OCI-LY1 (cell line): ENCODE measurements around the gene PEAK1.

Experiments used
- H2AFZ ChIP-seq: fragments of 200-600 bp; sonication (generic), shearing (Covaris generic); 2 replicates; pipeline ENCODE4 v1.6.0; 2014; ENCODE audit warnings: antibody characterized with exemption, mild to moderate bottlenecking, low read length
- H3F3A ChIP-seq: fragments of 200-600 bp; sonication (generic), shearing (Covaris generic); 2 replicates; pipeline ENCODE4 v1.6.0; 2014; ENCODE audit warnings: mild to moderate bottlenecking, antibody characterized with exemption, low read length, moderate library complexity; ENCODE audit not compliant: insufficient read depth
- H3K27ac ChIP-seq: fragments of 200-600 bp; sonication (generic); 2 replicates; pipeline ENCODE4 v1.5.1; 2014; ENCODE audit warnings: low read length, mixed run types, mild to moderate bottlenecking, low read depth; ENCODE audit not compliant: poor library complexity, severe bottlenecking
- H3K27me3 ChIP-seq: fragments of 200-600 bp; sonication (generic); 2 replicates; pipeline ENCODE4 v1.6.0; 2014; ENCODE audit warnings: antibody characterized with exemption, mild to moderate bottlenecking, low read length, moderate library complexity; ENCODE audit not compliant: insufficient read depth
- H3K36me3 ChIP-seq: fragments of 200-600 bp; sonication (generic); 2 replicates; pipeline ENCODE4 v1.6.1; 2014; ENCODE audit warnings: mild to moderate bottlenecking, antibody characterized with exemption, low read length, moderate library complexity, mixed read lengths; ENCODE audit not compliant: insufficient read depth
- H3K4me1 ChIP-seq: fragments of 200-600 bp; sonication (generic); 2 replicates; pipeline ENCODE4 v1.5.1; 2014; ENCODE audit warnings: mild to moderate bottlenecking, low read length, moderate library complexity; ENCODE audit not compliant: insufficient read depth, severe bottlenecking
- H3K4me2 ChIP-seq: fragments of 200-600 bp; sonication (generic), shearing (Covaris generic); 2 replicates; pipeline ENCODE4 v1.6.1; 2014; ENCODE audit warnings: low read length
- H3K4me3 ChIP-seq: fragments of 200-600 bp; sonication (generic); 2 replicates; pipeline ENCODE4 v1.5.1; 2014; ENCODE audit warnings: low read length, low read depth, mild to moderate bottlenecking, mixed read lengths; ENCODE audit not compliant: poor library complexity, severe bottlenecking
- H3K79me2 ChIP-seq: fragments of 200-600 bp; shearing (Covaris generic); 2 replicates; pipeline ENCODE4 v1.6.1; 2016; ENCODE audit warnings: mixed run types, low read length, mixed read lengths; ENCODE audit not compliant: insufficient read depth
- H3K9ac ChIP-seq: fragments of 200-600 bp; sonication (generic), shearing (Covaris generic); 2 replicates; pipeline ENCODE4 v1.6.1; 2014; ENCODE audit warnings: mild to moderate bottlenecking, low read length, mixed read lengths
- H3K9me2 ChIP-seq: fragments of 200-600 bp; sonication (generic), shearing (Covaris generic); 2 replicates; pipeline ENCODE4 v1.6.1; 2014; ENCODE audit warnings: low read depth, mild to moderate bottlenecking, low read length, mixed read lengths
- H3K9me3 ChIP-seq: fragments of 200-600 bp; shearing (Covaris generic); 2 replicates; pipeline ENCODE4 v1.6.1; 2014; ENCODE audit warnings: low read length, mixed read lengths
- H4K20me1 ChIP-seq: fragments of 200-600 bp; sonication (generic), shearing (Covaris generic); 2 replicates; pipeline ENCODE4 v1.6.0; 2016; ENCODE audit warnings: mild to moderate bottlenecking, low read length; ENCODE audit not compliant: insufficient read depth
- CTCF ChIP-seq: fragments of 200-600 bp; sonication (generic), shearing (Covaris generic); IDR thresholded peaks from 2 replicates; pipeline ENCODE4 v1.5.1; 2017; ENCODE audit warnings: mild to moderate bottlenecking, antibody characterized with exemption, low read length, moderate library complexity, mixed read lengths
- EZH2 ChIP-seq: fragments of 200-600 bp; sonication (generic), shearing (Covaris generic); IDR thresholded peaks from 2 replicates; pipeline ENCODE4 v1.8.0; 2017; ENCODE audit warnings: borderline replicate concordance, mixed run types, mild to moderate bottlenecking, antibody characterized with exemption, low read length, moderate library complexity, mixed read lengths

PEAK1 gene

GRCh38 chr15:77384086-77384485 lies 35.8 kb downstream of the PEAK1 start:
- Histone ChIP-seq H3K9me2 (no peaks in the 10 kb centered on the region), H3K4me1 (no peaks in the 10 kb centered on the region), H3K4me3 (no peak overlapping the region), H3K4me2 (no peak overlapping the region), H2AFZ (no peak overlapping the region), H3F3A (no peaks in the 10 kb centered on the region), H3K9me3 (no peaks in the 10 kb centered on the region), H3K9ac (no peak overlapping the region), H3K27me3 (no peaks in the 10 kb centered on the region), H3K36me3 (no peaks in the 10 kb centered on the region), H3K27ac (no peak overlapping the region), H3K79me2 (no peaks in the 10 kb centered on the region), H4K20me1 (0 out of 2 replicates have a peak, but pooled peaks cover 3% of the 10 kb centered on the region)
- no peak for TF ChIP-seq EZH2
- no peak for TF ChIP-seq CTCF

GRCh38 chr15:77380033-77380432 lies 39.9 kb downstream of the PEAK1 start:
- H3F3A ChIP-seq: no peaks in the 10 kb centered on the region
- H3K9me3 ChIP-seq: no peaks in the 10 kb centered on the region
- no peak overlapping the region for H2AFZ ChIP-seq
- H3K27ac ChIP-seq: no peak overlapping the region
- no peak overlapping the region for H3K9ac ChIP-seq
- no peaks in the 10 kb centered on the region for H3K27me3 ChIP-seq
- H3K9me2 ChIP-seq: no peaks in the 10 kb centered on the region
- no peak overlapping the region for H3K4me3 ChIP-seq
- no peaks in the 10 kb centered on the region for H3K4me1 ChIP-seq
- no peak for TF ChIP-seq EZH2
- no peak for TF ChIP-seq CTCF
- no peak overlapping the region for H3K4me2 ChIP-seq
- no peaks in the 10 kb centered on the region for H3K79me2 ChIP-seq
- H4K20me1 ChIP-seq: 0 out of 2 replicates have a peak, but pooled peaks cover 1% of the 10 kb centered on the region
- H3K36me3 ChIP-seq: no peaks in the 10 kb centered on the region

- Histone ChIP-seq H3K9ac (no peak overlapping the region), H4K20me1 (no peaks in the 10 kb centered on the region), H3K36me3 (no peaks in the 10 kb centered on the region), H3K4me3 (no peak overlapping the region), H3K79me2 (no peaks in the 10 kb centered on the region), H3K4me2 (no peak overlapping the region), H3F3A (no peaks in the 10 kb centered on the region), H3K9me3 (no peaks in the 10 kb centered on the region), H3K9me2 (no peaks in the 10 kb centered on the region), H3K4me1 (no peaks in the 10 kb centered on the region), H2AFZ (no peak overlapping the region), H3K27ac (no peak overlapping the region), H3K27me3 (no peaks in the 10 kb centered on the region)
- TF ChIP-seq CTCF: no peak
These were observed 43.1 kb downstream of the PEAK1 start for GRCh38 chr15:77376770-77377169.
